IPS-18a (cell line): ENCODE results near the gene GPR141.

Experiments
- H3K27ac ChIP-seq: one replicate; pipeline ENCODE4 v1.5.1; 2013; ENCODE audit warnings: low read length
- H3K27me3 ChIP-seq: one replicate; pipeline ENCODE4 v1.6.1; 2013; ENCODE audit warnings: mild to moderate bottlenecking, low read length; ENCODE audit not compliant: control insufficient read depth, insufficient read depth
- H3K36me3 ChIP-seq: one replicate; pipeline ENCODE4 v1.6.1; 2013; ENCODE audit warnings: low read depth, low read length; ENCODE audit not compliant: control insufficient read depth
- H3K4me1 ChIP-seq: one replicate; pipeline ENCODE4 v1.6.1; 2013; ENCODE audit warnings: low read depth, low read length; ENCODE audit not compliant: control insufficient read depth
- H3K4me3 ChIP-seq: one replicate; pipeline ENCODE4 v1.5.1; 2013; ENCODE audit warnings: low read length
- H3K9ac ChIP-seq: one replicate; pipeline ENCODE4 v1.6.1; 2013; ENCODE audit warnings: mild to moderate bottlenecking, low read length, moderate library complexity
- H3K9me3 ChIP-seq: one replicate; pipeline ENCODE4 v1.6.1; 2013; ENCODE audit warnings: low read depth, low read length; ENCODE audit not compliant: control insufficient read depth

GPR141 gene

GRCh38 chr7:37713613-37714012 is 30.0 kb downstream of the GPR141 start:
- Histone ChIP-seq H3K27ac (no peak overlapping the region), H3K36me3 (no peaks in the 10 kb centered on the region), H3K9ac (no peak overlapping the region), H3K4me1 (no peaks in the 10 kb centered on the region), H3K9me3 (no peaks in the 10 kb centered on the region), H3K4me3 (no peak overlapping the region), H3K27me3 (no peaks in the 10 kb centered on the region)

GRCh38 chr7:37714606-37715005 is 31.0 kb downstream of the GPR141 start:
- no peaks in the 10 kb centered on the region for H3K4me1 ChIP-seq
- H3K4me3 ChIP-seq: no peak overlapping the region
- no peak overlapping the region for H3K27ac ChIP-seq
- no peak overlapping the region for H3K9ac ChIP-seq
- no peaks in the 10 kb centered on the region for H3K27me3 ChIP-seq
- H3K9me3 ChIP-seq: no peaks in the 10 kb centered on the region
- H3K36me3 ChIP-seq: no peaks in the 10 kb centered on the region

- H3K9me3 ChIP-seq: no peaks in the 10 kb centered on the region
- no peak overlapping the region for H3K9ac ChIP-seq
- no peaks in the 10 kb centered on the region for H3K27me3 ChIP-seq
- no peaks in the 10 kb centered on the region for H3K4me1 ChIP-seq
- H3K4me3 ChIP-seq: no peak overlapping the region
- no peak overlapping the region for H3K27ac ChIP-seq
- no peaks in the 10 kb centered on the region for H3K36me3 ChIP-seq
These were observed 35.0 kb downstream of the GPR141 start for GRCh38 chr7:37718585-37718984.

- H3K4me3 ChIP-seq: no peak overlapping the region
- no peak overlapping the region for H3K27ac ChIP-seq
These were observed 35.5 kb downstream of the GPR141 start for GRCh38 chr7:37719077-37719476.

GRCh38 chr7:37724732-37725131 is 41.2 kb downstream of the GPR141 start:
- no peaks in the 10 kb centered on the region for H3K36me3 ChIP-seq
- no peak overlapping the region for H3K27ac ChIP-seq
- no peak overlapping the region for H3K4me3 ChIP-seq
- H3K9ac ChIP-seq: no peak overlapping the region
- H3K9me3 ChIP-seq: no peaks in the 10 kb centered on the region
- H3K27me3 ChIP-seq: no peaks in the 10 kb centered on the region
- no peaks in the 10 kb centered on the region for H3K4me1 ChIP-seq

More at GRCh38 chr7:37719077-37719476, 35.5 kb downstream of the GPR141 start:
- no peaks in the 10 kb centered on the region for H3K36me3 ChIP-seq
- no peaks in the 10 kb centered on the region for H3K9me3 ChIP-seq
- no peaks in the 10 kb centered on the region for H3K27me3 ChIP-seq
- no peak overlapping the region for H3K9ac ChIP-seq
- no peaks in the 10 kb centered on the region for H3K4me1 ChIP-seq

- H3K4me1 ChIP-seq: no peaks in the 10 kb centered on the region
These were observed 42.5 kb downstream of the GPR141 start for GRCh38 chr7:37726016-37726415.

GRCh38 chr7:37728747-37729146 is 45.2 kb downstream of the GPR141 start:
- Histone ChIP-seq H3K9ac (no peak overlapping the region), H3K9me3 (no peaks in the 10 kb centered on the region), H3K4me3 (no peak overlapping the region), H3K27ac (no peak overlapping the region), H3K36me3 (no peaks in the 10 kb centered on the region), H3K4me1 (no peaks in the 10 kb centered on the region), H3K27me3 (no peaks in the 10 kb centered on the region)

More at GRCh38 chr7:37726016-37726415, 42.5 kb downstream of the GPR141 start:
- Histone ChIP-seq H3K9me3 (no peaks in the 10 kb centered on the region), H3K4me3 (no peak overlapping the region), H3K27me3 (no peaks in the 10 kb centered on the region), H3K27ac (no peak overlapping the region), H3K36me3 (no peaks in the 10 kb centered on the region), H3K9ac (no peak overlapping the region)

GRCh38 chr7:37729181-37729580 is 45.6 kb downstream of the GPR141 start:
- H3K4me3 ChIP-seq: no peak overlapping the region
- H3K9ac ChIP-seq: no peak overlapping the region
- no peaks in the 10 kb centered on the region for H3K9me3 ChIP-seq
- no peaks in the 10 kb centered on the region for H3K4me1 ChIP-seq
- H3K27me3 ChIP-seq: no peaks in the 10 kb centered on the region
- H3K36me3 ChIP-seq: no peaks in the 10 kb centered on the region
- H3K27ac ChIP-seq: no peak overlapping the region

- Histone ChIP-seq H3K27ac (no peak overlapping the region), H3K4me3 (no peak overlapping the region), H3K9me3 (no peaks in the 10 kb centered on the region), H3K4me1 (no peaks in the 10 kb centered on the region), H3K36me3 (no peaks in the 10 kb centered on the region), H3K9ac (no peak overlapping the region), H3K27me3 (no peaks in the 10 kb centered on the region)
These were observed 46.9 kb downstream of the GPR141 start for GRCh38 chr7:37730501-37730900.

GRCh38 chr7:37732253-37732652 is 48.7 kb downstream of the GPR141 start:
- no peaks in the 10 kb centered on the region for H3K27me3 ChIP-seq
- H3K4me3 ChIP-seq: no peak overlapping the region
- no peaks in the 10 kb centered on the region for H3K36me3 ChIP-seq
- H3K9me3 ChIP-seq: no peaks in the 10 kb centered on the region
- no peak overlapping the region for H3K9ac ChIP-seq
- no peaks in the 10 kb centered on the region for H3K4me1 ChIP-seq
- H3K27ac ChIP-seq: no peak overlapping the region

- Histone ChIP-seq H3K27me3 (no peaks in the 10 kb centered on the region), H3K9ac (no peak overlapping the region), H3K36me3 (no peaks in the 10 kb centered on the region), H3K4me1 (no peaks in the 10 kb centered on the region), H3K27ac (no peak overlapping the region), H3K4me3 (no peak overlapping the region), H3K9me3 (no peaks in the 10 kb centered on the region)
These were observed 49.3 kb downstream of the GPR141 start for GRCh38 chr7:37732888-37733287.

GRCh38 chr7:37735196-37735595 is 51.6 kb downstream of the GPR141 start:
- Histone ChIP-seq H3K27ac (no peak overlapping the region), H3K9me3 (no peaks in the 10 kb centered on the region), H3K9ac (no peak overlapping the region), H3K4me3 (no peak overlapping the region), H3K36me3 (no peaks in the 10 kb centered on the region), H3K4me1 (no peaks in the 10 kb centered on the region), H3K27me3 (no peaks in the 10 kb centered on the region)
